PC-3 (cell line): ENCODE results near the gene UBA7. TPM values are rescaled to one million over a fixed set of nuclear protein-coding genes. Genes with fewer than 3 reads are reported as not detected.

Source experiments
- ATAC-seq: fragments of 200-7000 bp; cut with Tn5 transposase; 2 replicates; pipeline ENCODE4 v1.9.1; 2020; ENCODE audit warnings: mild to moderate bottlenecking, moderate library complexity
- BruUV-seq: library from RNA; stranded (reverse); fragments of 400-500 nt; replicated peaks from 2 replicates; lab custom pipeline; 2021; lab: Mats Ljungman, UMichigan
- CTCF ChIA-PET: fragments of 300-600 bp; sonication (Branson Sonifier 250); formaldehyde crosslinking; loops from one replicate; lab custom pipeline; 2022; ENCODE audit warnings: antibody characterized with exemption; lab: Charles Lee
- POLR2A ChIA-PET: fragments of 300-600 bp; sonication (Branson Sonifier 250); formaldehyde crosslinking; loops from one replicate; lab custom pipeline; 2022; ENCODE audit warnings: antibody characterized with exemption; ENCODE audit not compliant: unreplicated experiment; lab: Charles Lee
- DNase-seq: peaks from one replicate; pipeline ENCODE4 v3.0.0-alpha.2; 2015
- H2AFZ ChIP-seq: fragments of 300-600 bp; sonication (generic); 2 replicates; pipeline ENCODE4 v1.6.0; 2016; ENCODE audit warnings: antibody characterized with exemption, low read length
- H3F3A ChIP-seq: fragments of 300-600 bp; sonication (generic); one replicate; pipeline ENCODE4 v1.6.0; 2017; ENCODE audit warnings: antibody characterized with exemption, low read length, control low read depth, mild to moderate bottlenecking; ENCODE audit not compliant: unreplicated experiment
- H3K27ac ChIP-seq: fragments of 300-600 bp; sonication (generic); 2 replicates; pipeline ENCODE4 v1.5.1; 2016; ENCODE audit warnings: mild to moderate bottlenecking, low read length
- H3K27me3 ChIP-seq: fragments of 300-600 bp; sonication (generic); 2 replicates; pipeline ENCODE4 v1.6.1; 2016; ENCODE audit warnings: low read length, mixed read lengths
- H3K36me3 ChIP-seq: fragments of 300-600 bp; sonication (generic); 2 replicates; pipeline ENCODE4 v1.6.1; 2016; ENCODE audit warnings: low read depth, mixed run types, low read length, mixed read lengths
- H3K4me1 ChIP-seq: fragments of 300-600 bp; sonication (generic); 2 replicates; pipeline ENCODE4 v1.5.1; 2016; ENCODE audit warnings: low read length; ENCODE audit not compliant: insufficient read depth
- H3K4me2 ChIP-seq: fragments of 300-600 bp; sonication (generic); 2 replicates; pipeline ENCODE4 v1.6.0; 2016; ENCODE audit warnings: low read length
- H3K4me3 ChIP-seq: fragments of 300-600 bp; sonication (generic); 2 replicates; pipeline ENCODE4 v1.5.1; 2016; ENCODE audit warnings: mild to moderate bottlenecking, low read length, mixed read lengths
- H3K79me2 ChIP-seq: fragments of 300-600 bp; sonication (generic); 2 replicates; pipeline ENCODE4 v1.6.1; 2017; ENCODE audit warnings: low read length, mixed read lengths
- H3K9ac ChIP-seq: fragments of 300-600 bp; sonication (generic); 2 replicates; pipeline ENCODE4 v1.6.0; 2016; ENCODE audit warnings: mild to moderate bottlenecking, low read length
- H3K9me2 ChIP-seq: fragments of 300-600 bp; sonication (generic); replicated peaks from 2 replicates; pipeline ENCODE4 v1.6.1; 2016; ENCODE audit warnings: mixed run types, low read length, mixed read lengths
- H3K9me3 ChIP-seq: fragments of 300-600 bp; sonication (generic); 2 replicates; pipeline ENCODE4 v1.6.1; 2016; ENCODE audit warnings: low read length, mixed read lengths
- H4K20me1 ChIP-seq: fragments of 300-600 bp; sonication (generic); 2 replicates; pipeline ENCODE4 v1.6.1; 2016; ENCODE audit warnings: low read length, mixed read lengths
- EZH2 ChIP-seq: fragments of 300-600 bp; sonication (generic); IDR thresholded peaks from one replicate; pipeline ENCODE4 v1.6.1; 2017; ENCODE audit warnings: antibody characterized with exemption, mild to moderate bottlenecking, low read length; ENCODE audit not compliant: unreplicated experiment
- EZH2phosphoT487 ChIP-seq: fragments of 300-600 bp; sonication (generic); IDR thresholded peaks from 2 replicates; pipeline ENCODE4 v1.6.1; 2018; ENCODE audit warnings: mild to moderate bottlenecking, antibody characterized with exemption, low read length, borderline replicate concordance
- intact Hi-C: fragments of 100-400 bp; cut with micrococcal nuclease; formaldehyde crosslinking; loops from 2 replicates; pipeline ENCODE4 v1.9.0; 2023
- total RNA-seq: library from RNA; depleted of rRNA; stranded (reverse); fragments of >200 nt; gene quantifications from 2 replicates; pipeline ENCODE4 v1.2.3, GENCODE V29; 2014
- TF ChIP-seq, protein P1 (sequence below): fragments of 300-600 bp; sonication (generic); conservative IDR thresholded peaks from 2 replicates; pipeline ENCODE4 v1.5.1; 2017; ENCODE audit warnings: antibody characterized with exemption, low read depth, mild to moderate bottlenecking, low read length

UBA7 gene
- total RNA-seq, 1 experiment from 2014 or later, result 3.6 TPM

- Histone ChIP-seq H3K9me2 (no peaks in the 10 kb centered on the region), H3K27ac (no peak overlapping the region), H3K4me1 (peaks cover 23% of the 10 kb centered on the region), H4K20me1 (peaks cover 20% of the 10 kb centered on the region; the same call in 1 of the 2 replicates), H3K79me2 (peaks cover 90% of the 10 kb centered on the region), H3K9ac (no peak overlapping the region), H3F3A (no peaks in the 10 kb centered on the region), H3K4me2 (no peak overlapping the region), H2AFZ (no peak overlapping the region), H3K36me3 (peaks cover 9% of the 10 kb centered on the region; the same call in 1 of the 2 replicates), H3K9me3 (no peaks in the 10 kb centered on the region), H3K27me3 (no peaks in the 10 kb centered on the region), H3K4me3 (no peak overlapping the region)
- TF ChIP-seq EZH2phosphoT487 (no peak), EZH2 (no peak)
- TF ChIP-seq, protein P1, sequence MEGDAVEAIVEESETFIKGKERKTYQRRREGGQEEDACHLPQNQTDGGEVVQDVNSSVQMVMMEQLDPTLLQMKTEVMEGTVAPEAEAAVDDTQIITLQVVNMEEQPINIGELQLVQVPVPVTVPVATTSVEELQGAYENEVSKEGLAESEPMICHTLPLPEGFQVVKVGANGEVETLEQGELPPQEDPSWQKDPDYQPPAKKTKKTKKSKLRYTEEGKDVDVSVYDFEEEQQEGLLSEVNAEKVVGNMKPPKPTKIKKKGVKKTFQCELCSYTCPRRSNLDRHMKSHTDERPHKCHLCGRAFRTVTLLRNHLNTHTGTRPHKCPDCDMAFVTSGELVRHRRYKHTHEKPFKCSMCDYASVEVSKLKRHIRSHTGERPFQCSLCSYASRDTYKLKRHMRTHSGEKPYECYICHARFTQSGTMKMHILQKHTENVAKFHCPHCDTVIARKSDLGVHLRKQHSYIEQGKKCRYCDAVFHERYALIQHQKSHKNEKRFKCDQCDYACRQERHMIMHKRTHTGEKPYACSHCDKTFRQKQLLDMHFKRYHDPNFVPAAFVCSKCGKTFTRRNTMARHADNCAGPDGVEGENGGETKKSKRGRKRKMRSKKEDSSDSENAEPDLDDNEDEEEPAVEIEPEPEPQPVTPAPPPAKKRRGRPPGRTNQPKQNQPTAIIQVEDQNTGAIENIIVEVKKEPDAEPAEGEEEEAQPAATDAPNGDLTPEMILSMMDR, result no peak
- ATAC-seq (no peak), DNase-seq (no peak)
- intact Hi-C loops, result no loop called here
- no TSS peak for BruUV-seq
- CTCF ChIA-PET, result no interaction called here
- POLR2A ChIA-PET, result no interaction called here
Observed at GRCh38 chr3:49775538-49775937, 38.2 kb downstream of the UBA7 start.

DNA sequence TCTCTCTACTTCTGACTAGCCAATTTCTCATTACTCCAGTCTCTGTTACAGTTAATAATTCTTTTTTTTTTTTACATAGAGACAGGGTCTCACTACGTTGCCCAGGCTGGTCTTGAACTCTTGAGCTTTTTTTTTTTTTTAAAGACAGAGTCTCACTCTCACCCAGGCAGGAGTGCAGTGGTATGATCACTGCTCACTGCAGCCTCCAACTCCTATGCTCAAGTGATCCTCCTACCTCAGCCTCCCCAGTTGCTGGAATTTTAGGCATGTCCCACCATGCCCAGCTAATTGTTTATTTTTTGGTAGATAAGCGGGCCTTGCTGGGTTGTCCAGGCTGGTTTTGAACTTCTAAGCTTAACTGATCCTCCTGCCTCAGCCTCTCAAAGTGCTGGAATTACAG lies 41.0 kb downstream of the UBA7 start:
- no peak for DNase-seq
- Histone ChIP-seq H3K79me2 (peaks cover 90% of the 10 kb centered on the region), H4K20me1 (peaks cover 30% of the 10 kb centered on the region; the same call in 1 of the 2 replicates), H3K9ac (no peak overlapping the region), H3K27ac (no peak overlapping the region), H3K36me3 (peaks cover 9% of the 10 kb centered on the region; the same call in 1 of the 2 replicates), H3F3A (no peaks in the 10 kb centered on the region), H3K9me3 (no peaks in the 10 kb centered on the region), H2AFZ (no peak overlapping the region), H3K4me3 (no peak overlapping the region), H3K4me1 (peaks cover 23% of the 10 kb centered on the region), H3K4me2 (no peak overlapping the region), H3K9me2 (no peaks in the 10 kb centered on the region), H3K27me3 (no peaks in the 10 kb centered on the region)
- no TSS peak for BruUV-seq
- intact Hi-C loops, result no loop called here
- ChIA-PET POLR2A (no interaction called here), CTCF (no interaction called here)
- TF ChIP-seq, protein P1, result no peak
- no peak for TF ChIP-seq EZH2
- no peak for TF ChIP-seq EZH2phosphoT487
- no peak for ATAC-seq

DNA sequence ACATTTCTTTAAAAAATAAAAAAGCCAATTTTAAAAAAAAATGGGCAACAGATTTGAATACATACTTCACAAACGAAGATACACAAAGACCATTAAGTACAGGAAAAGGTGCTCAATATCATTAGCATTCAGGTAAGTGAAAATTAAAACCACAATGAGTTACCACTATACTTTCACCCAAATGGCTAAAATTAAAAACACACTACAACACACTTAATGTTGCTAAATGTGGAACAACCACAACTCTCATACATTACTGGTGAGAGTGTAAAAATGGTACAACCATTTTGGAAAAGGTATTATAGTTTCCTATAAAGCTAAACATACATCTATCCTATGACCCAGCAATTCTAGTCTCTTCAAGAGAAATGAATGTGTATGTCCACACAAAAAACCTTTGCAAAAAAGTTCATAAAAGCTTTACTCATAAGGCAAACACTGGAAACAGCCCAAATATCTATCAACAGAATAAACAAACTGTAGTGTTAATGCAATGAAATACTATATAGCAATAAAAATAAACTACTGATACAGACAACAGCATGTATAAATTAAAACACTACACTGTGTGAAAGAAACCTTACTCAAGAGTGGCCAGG lies 42.3 kb downstream of the UBA7 start:
- no peak for TF ChIP-seq EZH2phosphoT487
- TF ChIP-seq, protein P1, result no peak
- TF ChIP-seq EZH2, result no peak
- peak; percentile 84 for ATAC-seq
- POLR2A ChIA-PET, result interaction anchor here (0.6 kb wide), 1 partner anchor 15 kb away, joined by 3 read pairs; the partner anchor contains the start of gene IP6K1
- Histone ChIP-seq H3K9me3 (no peaks in the 10 kb centered on the region), H3K4me1 (peaks cover 23% of the 10 kb centered on the region), H4K20me1 (peaks cover 30% of the 10 kb centered on the region; the same call in 1 of the 2 replicates), H3K9ac (no peak overlapping the region), H2AFZ (no peak overlapping the region), H3K9me2 (no peaks in the 10 kb centered on the region), H3K36me3 (peaks cover 9% of the 10 kb centered on the region; the same call in 1 of the 2 replicates), H3K79me2 (peaks cover 89% of the 10 kb centered on the region), H3F3A (no peaks in the 10 kb centered on the region), H3K27ac (peak overlapping the region; percentile 54), H3K4me3 (no peak overlapping the region; the same call in 1 of the 2 replicates), H3K4me2 (peak overlapping the region; percentile 54), H3K27me3 (no peaks in the 10 kb centered on the region)
- intact Hi-C loops, result loop anchor here (1.0 kb wide), 1 partner anchor 25 kb away; no protein-coding TSS in a partner anchor
- CTCF ChIA-PET, result interaction anchor here (0.6 kb wide), 1 partner anchor 48 kb away, joined by 3 read pairs; the partner anchor contains the start of gene GMPPB
- BruUV-seq, result no TSS peak
- peak; percentile 85 for DNase-seq
